Lower lobe of right lung (tissue), 2 donors: ENCODE results near the gene SETD5. TPM values are rescaled to one million over a fixed set of nuclear protein-coding genes. Genes with fewer than 3 reads are reported as not detected.

Experiments used
- ATAC-seq, 2 donors: fragments of 200-7000 bp; cut with Tn5 transposase; one replicate each; pipeline ENCODE4 v1.9.1; 2020 to 2022; ENCODE audit warnings: mild to moderate bottlenecking in 2 of 2, moderate library complexity in 2 of 2
- DNase-seq: peaks from one replicate; pipeline ENCODE4 v3.0.0-alpha.2; 2020
- H3K27ac ChIP-seq: fragments of 200-600 bp; one replicate; pipeline ENCODE4 v1.8.0; 2022
- H3K27me3 ChIP-seq: fragments of 200-600 bp; one replicate; pipeline ENCODE4 v1.8.0; 2022; ENCODE audit warnings: low read depth
- H3K36me3 ChIP-seq: fragments of 200-600 bp; one replicate; pipeline ENCODE4 v1.8.0; 2022; ENCODE audit warnings: mild to moderate bottlenecking
- H3K4me1 ChIP-seq: fragments of 200-600 bp; one replicate; pipeline ENCODE4 v1.8.0; 2022
- H3K4me3 ChIP-seq: fragments of 200-600 bp; one replicate; pipeline ENCODE4 v1.8.0; 2022; ENCODE audit warnings: mild to moderate bottlenecking
- H3K9me3 ChIP-seq: fragments of 200-600 bp; one replicate; pipeline ENCODE4 v1.8.0; 2022
- CTCF ChIP-seq: fragments of 200-600 bp; IDR thresholded peaks from one replicate; pipeline ENCODE4 v1.8.0; 2022; ENCODE audit warnings: antibody characterized with exemption, mild to moderate bottlenecking
- intact Hi-C: fragments of 100-400 bp; cut with DNase I; formaldehyde crosslinking; loops from one replicate; pipeline ENCODE4 v1.11.0; 2022
- total RNA-seq: library from RNA; stranded (reverse); fragmentation: NEBNext Ultra II Directional; extraction: Animal tissue kit (Norgen Biotek cat#: 25700); gene quantifications from one replicate; pipeline ENCODE4 v1.2.1, GENCODE V29; 2021
- donor health status: DM: no; HTN: yes; CAD: no; lungs with severe emphysema.

SETD5 gene
- total RNA-seq, 1 donor from 2014 or later, result 116 TPM

GRCh38 chr3:9512456-9513045 lies 115.1 kb downstream of the SETD5 start:
- DNase-seq (no peak), ATAC-seq (no peak)
- H3K9me3 ChIP-seq, result no peaks in the 10 kb centered on the region
- H3K27me3 ChIP-seq, result peaks cover 29% of the 10 kb centered on the region
- TF ChIP-seq CTCF, result no peak
- intact Hi-C loops, result no loop called here
- H3K36me3 ChIP-seq, result no peaks in the 10 kb centered on the region
- H3K4me3 ChIP-seq, result no peak overlapping the region
- H3K4me1 ChIP-seq, result no peaks in the 10 kb centered on the region
- no peak overlapping the region for H3K27ac ChIP-seq

GRCh38 chr3:9514306-9514705 lies 116.9 kb downstream of the SETD5 start:
- no peak for DNase-seq
- ATAC-seq, result no peak
- TF ChIP-seq CTCF, result no peak
- intact Hi-C loops, result no loop called here
- peaks cover 14% of the 10 kb centered on the region for H3K27me3 ChIP-seq
- no peak overlapping the region for H3K27ac ChIP-seq
- peaks cover 6% of the 10 kb centered on the region for H3K9me3 ChIP-seq
- H3K36me3 ChIP-seq, result no peaks in the 10 kb centered on the region
- H3K4me3 ChIP-seq, result no peak overlapping the region
- no peaks in the 10 kb centered on the region for H3K4me1 ChIP-seq

- peaks cover 7% of the 10 kb centered on the region for H3K27me3 ChIP-seq
- no peaks in the 10 kb centered on the region for H3K4me1 ChIP-seq
- no peak overlapping the region for H3K27ac ChIP-seq
- intact Hi-C loops, result no loop called here
- DNase-seq, result no peak
- H3K4me3 ChIP-seq, result no peak overlapping the region
- no peak for ATAC-seq
- no peak for TF ChIP-seq CTCF
- H3K9me3 ChIP-seq, result peaks cover 6% of the 10 kb centered on the region
- H3K36me3 ChIP-seq, result no peaks in the 10 kb centered on the region
Observed at GRCh38 chr3:9514956-9515355, 117.5 kb downstream of the SETD5 start.

- ATAC-seq (no peak), DNase-seq (no peak)
- H3K4me1 ChIP-seq, result no peaks in the 10 kb centered on the region
- H3K9me3 ChIP-seq, result no peaks in the 10 kb centered on the region
- H3K27ac ChIP-seq, result no peak overlapping the region
- H3K36me3 ChIP-seq, result no peaks in the 10 kb centered on the region
- intact Hi-C loops, result no loop called here
- no peak overlapping the region for H3K4me3 ChIP-seq
- TF ChIP-seq CTCF, result no peak
- H3K27me3 ChIP-seq, result no peaks in the 10 kb centered on the region
Observed at GRCh38 chr3:9525078-9525477, 127.7 kb downstream of the SETD5 start.

Other genes starting within 250 kb of the SETD5 start
- gene SRGAP3, start 148.0 kb upstream of the SETD5 start, total RNA-seq, result 7.8 TPM
- gene THUMPD3, start 34.6 kb upstream of the SETD5 start, total RNA-seq, result 29.2 TPM
- gene LHFPL4, start 156.2 kb downstream of the SETD5 start, total RNA-seq, result not detected